ENCODE measurements around the gene CEP126. TPM values are rescaled to one million over a fixed set of nuclear protein-coding genes. Genes with fewer than 3 reads are reported as not detected.

Gene CEP126, protein sequence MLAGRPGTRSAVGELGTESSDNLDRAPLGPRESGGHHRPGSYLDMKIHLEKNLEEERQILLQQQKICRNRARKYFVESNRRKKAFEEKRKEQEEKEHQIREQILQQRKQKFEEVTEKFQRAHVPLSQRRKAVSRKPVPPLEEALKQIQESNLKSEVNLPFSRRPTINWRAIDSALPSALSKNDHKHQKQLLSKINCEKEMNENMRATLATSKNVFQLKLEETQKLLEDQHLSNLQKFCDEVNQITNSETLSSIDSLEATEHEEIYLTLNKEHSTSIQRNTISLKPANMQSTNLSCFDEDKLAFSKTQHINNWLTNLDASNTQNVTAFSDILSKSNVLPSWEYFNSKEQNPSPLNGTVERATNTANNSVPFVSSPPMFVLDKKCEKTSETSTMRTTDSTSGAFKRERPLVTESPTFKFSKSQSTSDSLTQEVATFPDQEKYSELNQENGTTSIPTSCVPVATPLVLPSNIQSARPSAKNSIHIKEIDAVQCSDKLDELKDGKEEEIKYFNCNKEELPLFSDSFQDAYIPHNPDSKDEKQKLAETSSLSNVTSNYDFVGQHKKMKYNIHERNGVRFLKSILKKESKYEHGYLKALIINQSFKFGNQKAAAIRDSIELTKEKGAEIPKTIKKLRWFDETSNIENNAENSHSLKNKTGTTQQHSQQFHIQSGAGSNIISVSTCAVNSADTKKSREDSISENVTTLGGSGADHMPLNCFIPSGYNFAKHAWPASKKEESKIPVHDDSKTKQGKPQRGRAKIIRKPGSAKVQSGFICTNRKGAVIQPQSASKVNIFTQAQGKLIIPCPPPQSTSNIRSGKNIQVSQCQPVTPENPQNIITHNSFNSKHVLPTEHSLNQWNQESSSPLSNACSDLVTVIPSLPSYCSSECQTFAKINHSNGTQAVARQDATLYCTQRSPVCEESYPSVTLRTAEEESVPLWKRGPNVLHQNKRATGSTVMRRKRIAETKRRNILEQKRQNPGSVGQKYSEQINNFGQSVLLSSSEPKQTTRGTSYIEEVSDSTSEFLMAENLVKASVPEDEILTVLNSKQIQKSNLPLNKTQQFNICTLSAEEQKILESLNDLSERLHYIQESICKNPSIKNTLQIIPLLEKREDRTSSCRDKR
- 5.8 and 9.1 TPM in 2 replicates for total RNA-seq
- 2.9 and 3.6 TPM in 2 replicates for polyA plus RNA-seq
- polyA plus RNA-seq (2011; cell fraction: cytosol; rRNA removed): 3.9 and 4.1 TPM in 2 replicates
- 14.9 and 16.2 TPM in 2 replicates for polyA plus RNA-seq (2011; cell fraction: nucleus; rRNA removed)
- 10.6 and 13.2 TPM in 2 replicates for polyA plus RNA-seq (2012)
- 7.5 and 12.3 TPM in 2 replicates for polyA minus RNA-seq
- 1.4 TPM for polyA minus RNA-seq (2011; cell fraction: cytosol; rRNA and poly(A)+ RNA removed)
- 16.2 and 24.7 TPM in 2 replicates for polyA minus RNA-seq (2011; cell fraction: nucleus; rRNA and poly(A)+ RNA removed)
- Bru-seq, nascent RNA: percentile 67 among the genes with signal in this experiment
- percentile 68 among the genes with signal in this experiment for BruChase-seq, experiment 1, labeled RNA remaining after a 6-hour chase
- BruChase-seq, experiment 2, labeled RNA remaining after a 2-hour chase: percentile 73 among the genes with signal in this experiment
- long read RNA-seq, partial matches to known transcripts: 1 of 4 reads
- long read RNA-seq, other reads (novel, unspliced or antisense): 3 of 4 reads

DNA sequence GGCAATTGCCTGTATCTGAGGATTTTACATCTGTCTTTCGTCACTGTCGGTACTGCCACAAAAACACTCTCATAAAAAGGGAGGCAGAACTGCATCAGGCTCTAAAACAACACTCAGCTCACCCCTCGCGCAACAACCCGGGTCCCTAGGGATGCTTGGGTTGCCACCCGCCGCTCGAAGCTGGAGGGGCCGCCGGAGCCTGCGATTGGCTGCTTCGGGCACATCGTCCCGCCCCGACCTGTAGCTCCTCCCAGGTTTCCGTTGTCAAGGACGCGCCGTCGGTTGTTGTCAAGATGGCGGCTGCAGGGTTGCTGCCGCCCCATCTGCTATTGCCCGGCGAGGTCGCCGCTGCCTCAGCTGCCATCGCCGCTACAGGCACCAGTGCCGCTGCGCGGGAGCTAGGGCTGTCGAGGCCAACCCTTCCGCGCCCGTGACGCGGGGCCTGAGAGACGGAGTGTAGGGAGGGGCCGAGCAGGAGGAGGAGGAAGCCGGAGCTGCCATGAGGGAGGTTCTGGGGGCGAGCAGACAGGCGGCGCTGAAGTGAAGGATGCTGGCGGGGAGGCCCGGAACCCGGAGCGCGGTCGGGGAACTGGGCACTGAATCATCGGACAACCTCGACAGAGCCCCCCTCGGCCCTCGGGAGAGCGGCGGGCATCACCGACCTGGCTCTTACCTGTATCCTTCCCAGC, at the start of gene CEP126:
TSS of gene CEP126 (plus strand) at position 273 of the 689 bp plus-strand sequence. CDS start at position 548, 275 bp downstream.
- peaks cover 42% of the 10 kb centered on the region for H3K4me1 ChIP-seq (ENCODE audit: control insufficient read depth, extremely low read depth, insufficient read depth, low read length)
- H3K79me2 ChIP-seq (ENCODE audit: control insufficient read depth, insufficient read depth, low read length): peaks cover 2% of the 10 kb centered on the region
- DNase-seq (ENCODE audit: low read depth, low spot score): peak; percentile 99
- intact Hi-C loops (cut with micrococcal nuclease) (loop anchor here (1.0 to 10.0 kb wide), 8 partner anchors 53 to 1712 kb away; no protein-coding TSS in a partner anchor), dilution Hi-C loops (cut with MboI; ENCODE audit: extremely low pct_ligation_motif_present, low sequenced_read_pairs) (no loop called here)
- peak within 1 kb of the TSS; percentile 2 for H2AFZ ChIP-seq (ENCODE audit: low read depth, low read length)
- BruUV-seq (replicated peaks): no TSS peak
- H3K27ac ChIP-seq (ENCODE audit: insufficient read depth, low read depth, low read length): peak within 1 kb of the TSS; percentile 100
- no peaks in the 10 kb centered on the region for H3K9me3 ChIP-seq (replicated peaks; ENCODE audit: control insufficient read depth, insufficient read depth, low read length)
- TF ChIP-seq EZH2 (IDR thresholded peaks at IDR 0.05; ENCODE audit: borderline replicate concordance, low read depth, low read length, severe bottlenecking) (no peak), JUN (IDR thresholded peaks at IDR 0.05; ENCODE audit: borderline replicate concordance, insufficient read depth, insufficient read length, low read depth) (no peak), FOS (IDR thresholded peaks at IDR 0.05; ENCODE audit: borderline replicate concordance, insufficient read depth, low read length) (peak; percentile 43), GATA2 (IDR thresholded peaks at IDR 0.05; ENCODE audit: insufficient read depth, insufficient read length, low read depth, low read length) (no peak), POLR2A (IDR thresholded peaks at IDR 0.05; ENCODE audit: low read depth, low read length) (peak; percentile 79), POLR2AphosphoS5 (IDR thresholded peaks at IDR 0.05; ENCODE audit: insufficient read depth, low read depth, low read length) (peak; percentile 86), MYC (IDR thresholded peaks at IDR 0.05; ENCODE audit: low read depth, low read length) (no peak)
- TF ChIP-seq, protein P1, sequence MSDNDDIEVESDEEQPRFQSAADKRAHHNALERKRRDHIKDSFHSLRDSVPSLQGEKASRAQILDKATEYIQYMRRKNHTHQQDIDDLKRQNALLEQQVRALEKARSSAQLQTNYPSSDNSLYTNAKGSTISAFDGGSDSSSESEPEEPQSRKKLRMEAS (IDR thresholded peaks at IDR 0.05; ENCODE audit: insufficient read depth, insufficient read length): peak; percentile 7
- TF ChIP-seq, protein P2, sequence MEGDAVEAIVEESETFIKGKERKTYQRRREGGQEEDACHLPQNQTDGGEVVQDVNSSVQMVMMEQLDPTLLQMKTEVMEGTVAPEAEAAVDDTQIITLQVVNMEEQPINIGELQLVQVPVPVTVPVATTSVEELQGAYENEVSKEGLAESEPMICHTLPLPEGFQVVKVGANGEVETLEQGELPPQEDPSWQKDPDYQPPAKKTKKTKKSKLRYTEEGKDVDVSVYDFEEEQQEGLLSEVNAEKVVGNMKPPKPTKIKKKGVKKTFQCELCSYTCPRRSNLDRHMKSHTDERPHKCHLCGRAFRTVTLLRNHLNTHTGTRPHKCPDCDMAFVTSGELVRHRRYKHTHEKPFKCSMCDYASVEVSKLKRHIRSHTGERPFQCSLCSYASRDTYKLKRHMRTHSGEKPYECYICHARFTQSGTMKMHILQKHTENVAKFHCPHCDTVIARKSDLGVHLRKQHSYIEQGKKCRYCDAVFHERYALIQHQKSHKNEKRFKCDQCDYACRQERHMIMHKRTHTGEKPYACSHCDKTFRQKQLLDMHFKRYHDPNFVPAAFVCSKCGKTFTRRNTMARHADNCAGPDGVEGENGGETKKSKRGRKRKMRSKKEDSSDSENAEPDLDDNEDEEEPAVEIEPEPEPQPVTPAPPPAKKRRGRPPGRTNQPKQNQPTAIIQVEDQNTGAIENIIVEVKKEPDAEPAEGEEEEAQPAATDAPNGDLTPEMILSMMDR (IDR thresholded peaks at IDR 0.05; ENCODE audit: extremely low read depth in 1 of 2, insufficient read depth in 1 of 2, low read depth in 1 of 2, low read length in 2 of 2): peak; percentile 32 to 59
- ChIA-PET POLR2A (interaction anchor here (1.1 kb wide), 1 partner anchor 52 kb away, joined by 7 read pairs; no protein-coding TSS in a partner anchor), CTCF (interaction anchor here (0.6 to 4.5 kb wide), 13 partner anchors 8 to 95 kb away, joined by 3 to 51 read pairs (median 3); no protein-coding TSS in a partner anchor)
- H3K9me1 ChIP-seq (replicated peaks; ENCODE audit: control insufficient read depth, extremely low read depth, insufficient read depth, low read length): no peaks in the 10 kb centered on the region
- FAIRE-seq: peak; percentile 81
- H3K4me3 ChIP-seq (replicated peaks in 1 of 3; ENCODE audit: insufficient read depth in 1 of 3, low read depth in 1 of 3, low read length in 3 of 3): peak within 1 kb of the TSS; percentile 13 to 81 (median 73)
- no peaks in the 10 kb centered on the region for H3K36me3 ChIP-seq (ENCODE audit: control insufficient read depth in 2 of 2, extremely low read depth in 1 of 2, insufficient read depth in 2 of 2, low read length in 2 of 2)
- no peaks in the 10 kb centered on the region for H4K20me1 ChIP-seq (replicated peaks; ENCODE audit: control insufficient read depth, extremely low read depth, insufficient read depth, low read length)
- H3K4me2 ChIP-seq (ENCODE audit: insufficient read depth, low read length): peak within 1 kb of the TSS; percentile 94
- H3K27me3 ChIP-seq (ENCODE audit: control insufficient read depth in 2 of 2, insufficient read depth in 2 of 2, low read length in 2 of 2): no peaks in the 10 kb centered on the region
- H3K9ac ChIP-seq (replicated peaks; ENCODE audit: extremely low read depth, insufficient read depth, low read length): peak within 1 kb of the TSS; percentile 89
